K562 (cell line): ENCODE data around the gene PACSIN2. TPM values are rescaled to one million over a fixed set of nuclear protein-coding genes. Genes with fewer than 3 reads are reported as not detected.

Source experiments
- BRD4 ChIP-seq: fragments of 200-600 bp; sonication (generic); IDR thresholded peaks from 2 replicates; pipeline ENCODE4 v1.6.1; 2017; ENCODE audit warnings: inconsistent platforms
- MTF1 ChIP-seq: fragments of 250-450 bp; sonication (Bioruptor Pico); IDR thresholded peaks from 2 replicates; pipeline ENCODE4 v1.9.0; 2021; ENCODE audit warnings: moderate library complexity, mild to moderate bottlenecking, inconsistent platforms, borderline replicate concordance
- PRPF4 ChIP-seq: fragments of 200-400 bp; formaldehyde crosslinking; IDR thresholded peaks from one replicate; pipeline ENCODE4 v1.6.1; 2017; ENCODE audit warnings: low read length, low read depth, mild to moderate bottlenecking; ENCODE audit not compliant: insufficient read depth, poor library complexity, severe bottlenecking
- ZNF408 ChIP-seq: fragments of 250-450 bp; sonication (Bioruptor Pico); IDR thresholded peaks from 2 replicates; pipeline ENCODE4 v1.4.0; 2020; ENCODE audit warnings: low read depth, mild to moderate bottlenecking, moderate library complexity
- polyA plus RNA-seq, 8 experiments: library from polyadenylated mRNA; depleted of rRNA in 4 of 8; stranded (reverse) in 5 of 8; unstranded in 3 of 8; fragments of >200 nt; fragmentation: Nextera tagmentation in 2 of 8; fragmentation: Illumina TruSeq in 1 of 8; extraction: Ambion mirVana in 2 of 8; extraction: Trizol in 1 of 8; gene quantifications; 2 replicates each; pipeline versions ENCODE4 v1.2.1 to v1.2.3, GENCODE V29; 2011 to 2014; ENCODE audit warnings: inconsistent platforms in 1 of 8, missing spikeins in 1 of 8
- total RNA-seq, 7 experiments: library from RNA; depleted of rRNA in 6 of 7; stranded (reverse); fragments of >200 nt in 6 of 7; fragmentation: Illumina TruSeq in 2 of 7; extraction: Trizol in 2 of 7; gene quantifications; 2 replicates each; pipeline versions ENCODE4 v1.2.1 to v1.2.3, GENCODE V29; 2011 to 2021; ENCODE audit warnings: low replicate concordance in 1 of 7
- TF ChIP-seq, protein P1 (sequence below): fragments of 200-800 bp; sonication (Bioruptor generic); IDR thresholded peaks from 2 replicates; pipeline ENCODE4 v1.6.1; 2016; ENCODE audit warnings: missing genetic modification characterization, missing compliant biosample characterization

The PACSIN2 gene
- total and polyA plus RNA-seq, 9 of the 15 experiments (the other 6 are each of a cell fraction or from before 2014, with no cell fraction given) = 0.45 to 45.1 (median 23.9) TPM

DNA sequence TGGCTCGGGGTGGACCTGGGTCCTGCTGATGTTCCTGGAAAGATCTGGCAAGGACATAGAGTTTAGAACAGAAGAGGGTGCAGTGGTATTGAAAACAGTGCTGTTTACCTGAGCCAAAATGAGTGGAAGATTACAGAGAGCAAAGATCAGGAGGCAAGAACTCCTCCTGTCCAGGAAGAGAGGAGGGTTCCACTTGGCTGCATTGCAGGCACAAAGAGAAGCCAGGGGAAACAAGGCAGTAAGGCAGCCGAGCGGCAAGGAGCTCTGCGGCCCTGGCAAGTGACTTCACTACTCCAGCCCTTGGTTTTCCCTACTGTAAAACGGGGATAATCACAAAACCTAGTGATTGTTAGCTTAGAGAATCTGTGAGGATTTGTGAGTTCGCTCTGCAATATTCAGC, 3.7 kb upstream of the PACSIN2 start (continued):
- TF ChIP-seq, protein P1, sequence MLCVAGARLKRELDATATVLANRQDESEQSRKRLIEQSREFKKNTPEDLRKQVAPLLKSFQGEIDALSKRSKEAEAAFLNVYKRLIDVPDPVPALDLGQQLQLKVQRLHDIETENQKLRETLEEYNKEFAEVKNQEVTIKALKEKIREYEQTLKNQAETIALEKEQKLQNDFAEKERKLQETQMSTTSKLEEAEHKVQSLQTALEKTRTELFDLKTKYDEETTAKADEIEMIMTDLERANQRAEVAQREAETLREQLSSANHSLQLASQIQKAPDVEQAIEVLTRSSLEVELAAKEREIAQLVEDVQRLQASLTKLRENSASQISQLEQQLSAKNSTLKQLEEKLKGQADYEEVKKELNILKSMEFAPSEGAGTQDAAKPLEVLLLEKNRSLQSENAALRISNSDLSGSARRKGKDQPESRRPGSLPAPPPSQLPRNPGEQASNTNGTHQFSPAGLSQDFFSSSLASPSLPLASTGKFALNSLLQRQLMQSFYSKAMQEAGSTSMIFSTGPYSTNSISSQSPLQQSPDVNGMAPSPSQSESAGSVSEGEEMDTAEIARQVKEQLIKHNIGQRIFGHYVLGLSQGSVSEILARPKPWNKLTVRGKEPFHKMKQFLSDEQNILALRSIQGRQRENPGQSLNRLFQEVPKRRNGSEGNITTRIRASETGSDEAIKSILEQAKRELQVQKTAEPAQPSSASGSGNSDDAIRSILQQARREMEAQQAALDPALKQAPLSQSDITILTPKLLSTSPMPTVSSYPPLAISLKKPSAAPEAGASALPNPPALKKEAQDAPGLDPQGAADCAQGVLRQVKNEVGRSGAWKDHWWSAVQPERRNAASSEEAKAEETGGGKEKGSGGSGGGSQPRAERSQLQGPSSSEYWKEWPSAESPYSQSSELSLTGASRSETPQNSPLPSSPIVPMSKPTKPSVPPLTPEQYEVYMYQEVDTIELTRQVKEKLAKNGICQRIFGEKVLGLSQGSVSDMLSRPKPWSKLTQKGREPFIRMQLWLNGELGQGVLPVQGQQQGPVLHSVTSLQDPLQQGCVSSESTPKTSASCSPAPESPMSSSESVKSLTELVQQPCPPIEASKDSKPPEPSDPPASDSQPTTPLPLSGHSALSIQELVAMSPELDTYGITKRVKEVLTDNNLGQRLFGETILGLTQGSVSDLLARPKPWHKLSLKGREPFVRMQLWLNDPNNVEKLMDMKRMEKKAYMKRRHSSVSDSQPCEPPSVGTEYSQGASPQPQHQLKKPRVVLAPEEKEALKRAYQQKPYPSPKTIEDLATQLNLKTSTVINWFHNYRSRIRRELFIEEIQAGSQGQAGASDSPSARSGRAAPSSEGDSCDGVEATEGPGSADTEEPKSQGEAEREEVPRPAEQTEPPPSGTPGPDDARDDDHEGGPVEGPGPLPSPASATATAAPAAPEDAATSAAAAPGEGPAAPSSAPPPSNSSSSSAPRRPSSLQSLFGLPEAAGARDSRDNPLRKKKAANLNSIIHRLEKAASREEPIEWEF (CRISPR knock-in tag) = no peak
- TF ChIP-seq MTF1 (CRISPR knock-in tag) (no peak), ZNF408 (CRISPR knock-in tag) (no peak), BRD4 (no peak), PRPF4 (no peak)
